SIG-M5 treated with dmso at 0.1 percent for 504 hours (cell line): ENCODE data around the gene ARHGAP12.
"Not testable (repeated sequence)": the region's sequence is repeated elsewhere in the genome, so short reads cannot be mapped to it uniquely, and the experiment has no call there.

Experiments used
- DNase-seq: peaks from one replicate; lab custom pipeline; 2025; ENCODE audit not compliant: unreplicated experiment; lab: John Stamatoyannopoulos, UW

Gene ARHGAP12

GRCh38 chr10:31927565-31927883, 1.1 kb downstream of the ARHGAP12 start:
- peak; percentile 48 for DNase-seq

GRCh38 chr10:31926765-31927564, 1.7 kb downstream of the ARHGAP12 start:
- DNase-seq: no peak

- peak; percentile 12 for DNase-seq
These were observed 2.5 kb downstream of the ARHGAP12 start for GRCh38 chr10:31926160-31926559.

GRCh38 chr10:31924833-31925232, 3.8 kb downstream of the ARHGAP12 start:
- DNase-seq: no peak

- no peak for DNase-seq
These were observed 5.2 kb downstream of the ARHGAP12 start for GRCh38 chr10:31923389-31923788.

- DNase-seq: no peak
These were observed 7.6 kb downstream of the ARHGAP12 start for GRCh38 chr10:31921031-31921430.

- no peak for DNase-seq
These were observed 8.1 kb downstream of the ARHGAP12 start for GRCh38 chr10:31920538-31920937.

- no peak for DNase-seq
These were observed 9.8 kb downstream of the ARHGAP12 start for GRCh38 chr10:31918671-31919409.

- no peak for DNase-seq
These were observed 14.3 kb downstream of the ARHGAP12 start for GRCh38 chr10:31914370-31914769.

- no peak for DNase-seq
These were observed 15.5 kb downstream of the ARHGAP12 start for GRCh38 chr10:31912898-31913850.

GRCh38 chr10:31912289-31912688, 16.3 kb downstream of the ARHGAP12 start:
- no peak for DNase-seq

GRCh38 chr10:31910016-31910415, 18.6 kb downstream of the ARHGAP12 start:
- DNase-seq: no peak

GRCh38 chr10:31908157-31908556, 20.5 kb downstream of the ARHGAP12 start:
- no peak for DNase-seq

- no peak for DNase-seq
These were observed 22.6 kb downstream of the ARHGAP12 start for GRCh38 chr10:31906039-31906438.

- no peak for DNase-seq
These were observed 23.0 kb downstream of the ARHGAP12 start for GRCh38 chr10:31905586-31905985.

- no peak for DNase-seq
These were observed 26.0 kb downstream of the ARHGAP12 start for GRCh38 chr10:31902625-31903024.

- no peak for DNase-seq
These were observed 31.1 kb downstream of the ARHGAP12 start for GRCh38 chr10:31897506-31897905.

- no peak for DNase-seq
These were observed 31.7 kb downstream of the ARHGAP12 start for GRCh38 chr10:31896968-31897384.

GRCh38 chr10:31895722-31896121, 32.9 kb downstream of the ARHGAP12 start:
- not testable (repeated sequence) for DNase-seq

GRCh38 chr10:31888442-31888841, 40.2 kb downstream of the ARHGAP12 start:
- DNase-seq: no peak

GRCh38 chr10:31887850-31888249, 40.8 kb downstream of the ARHGAP12 start:
- no peak for DNase-seq
